MM.1S (cell line): ENCODE measurements around the gene SCAMP1.

Source experiments
- EZH2 ChIP-seq: fragments of 300-600 bp; sonication (generic); optimal IDR thresholded peaks from 2 replicates; pipeline ENCODE3; 2017; ENCODE audit warnings: low read depth, mild to moderate bottlenecking, antibody characterized with exemption, low read length, mixed read lengths
- TF ChIP-seq, protein P1 (sequence below): fragments of 300-600 bp; sonication (generic); IDR thresholded peaks from 2 replicates; pipeline ENCODE4 v1.5.1; 2016; ENCODE audit warnings: antibody characterized with exemption, low read length, mixed read lengths

DNA sequence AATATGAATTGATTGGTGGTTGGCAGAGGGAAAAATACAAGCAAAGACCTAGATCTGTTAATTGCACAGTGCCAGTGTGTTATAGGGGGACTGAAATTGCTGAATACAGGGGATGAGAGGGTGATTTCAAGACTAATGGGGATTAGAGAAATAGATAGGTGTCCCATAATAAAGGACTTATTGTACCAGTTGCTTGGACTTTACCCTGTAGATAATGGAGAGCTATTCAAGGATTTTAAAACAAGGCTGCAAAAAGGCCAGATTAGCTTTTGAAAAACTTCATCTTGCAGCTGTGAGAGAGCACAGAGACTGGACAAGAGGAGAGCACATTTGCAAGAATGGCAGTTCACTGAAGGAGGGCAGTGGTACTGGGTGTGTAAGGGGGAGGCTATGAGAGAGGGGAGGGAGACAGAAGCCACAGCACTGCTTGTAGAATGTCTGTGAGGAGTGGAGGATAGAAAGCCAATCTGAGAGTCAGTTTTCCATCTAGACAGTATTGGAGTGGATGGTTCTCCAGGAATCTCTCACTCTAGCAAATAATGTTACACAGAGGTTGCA is 28.8 kb upstream of the SCAMP1 start:
- TF ChIP-seq, protein P1, sequence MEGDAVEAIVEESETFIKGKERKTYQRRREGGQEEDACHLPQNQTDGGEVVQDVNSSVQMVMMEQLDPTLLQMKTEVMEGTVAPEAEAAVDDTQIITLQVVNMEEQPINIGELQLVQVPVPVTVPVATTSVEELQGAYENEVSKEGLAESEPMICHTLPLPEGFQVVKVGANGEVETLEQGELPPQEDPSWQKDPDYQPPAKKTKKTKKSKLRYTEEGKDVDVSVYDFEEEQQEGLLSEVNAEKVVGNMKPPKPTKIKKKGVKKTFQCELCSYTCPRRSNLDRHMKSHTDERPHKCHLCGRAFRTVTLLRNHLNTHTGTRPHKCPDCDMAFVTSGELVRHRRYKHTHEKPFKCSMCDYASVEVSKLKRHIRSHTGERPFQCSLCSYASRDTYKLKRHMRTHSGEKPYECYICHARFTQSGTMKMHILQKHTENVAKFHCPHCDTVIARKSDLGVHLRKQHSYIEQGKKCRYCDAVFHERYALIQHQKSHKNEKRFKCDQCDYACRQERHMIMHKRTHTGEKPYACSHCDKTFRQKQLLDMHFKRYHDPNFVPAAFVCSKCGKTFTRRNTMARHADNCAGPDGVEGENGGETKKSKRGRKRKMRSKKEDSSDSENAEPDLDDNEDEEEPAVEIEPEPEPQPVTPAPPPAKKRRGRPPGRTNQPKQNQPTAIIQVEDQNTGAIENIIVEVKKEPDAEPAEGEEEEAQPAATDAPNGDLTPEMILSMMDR = no peak
- no peak for TF ChIP-seq EZH2
